ENCODE measurements around the gene ADAMTS12. TPM values are rescaled to one million over a fixed set of nuclear protein-coding genes. Genes with fewer than 3 reads are reported as not detected.

ADAMTS12 gene
- total RNA-seq, 1 experiment from 2014 or later, result 0.18 TPM

DNA sequence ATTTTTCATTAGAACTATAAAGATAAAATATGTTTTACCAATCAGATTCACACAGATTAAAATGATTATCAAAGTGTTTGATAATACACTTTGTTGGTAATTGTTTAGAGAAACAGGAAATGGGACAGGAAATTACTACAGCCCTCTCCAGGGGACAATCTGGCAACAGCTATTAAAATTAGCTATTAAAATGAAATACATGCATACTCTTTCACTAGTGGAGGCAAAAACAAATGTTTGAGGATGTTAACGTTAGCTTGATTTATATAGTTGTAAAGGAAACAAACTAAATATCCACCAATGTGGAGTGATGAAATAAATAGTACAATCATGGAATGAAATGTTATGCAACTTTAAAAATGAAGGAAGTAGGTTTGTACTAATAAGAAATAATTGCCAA, 397.3 kb downstream of the ADAMTS12 start:
- H3K27me3 ChIP-seq (ENCODE audit: low read length), result no peaks in the 10 kb centered on the region
- no peaks in the 10 kb centered on the region for H4K20me1 ChIP-seq (ENCODE audit: low read length)
- no peak overlapping the region for H3K27ac ChIP-seq (ENCODE audit: low read length)
- ATAC-seq, result no peak
- H3K4me1 ChIP-seq (ENCODE audit: insufficient read depth, low read length), result no peaks in the 10 kb centered on the region
- no TSS peak for BruUV-seq (replicated peaks)
- H3K9me3 ChIP-seq (ENCODE audit: low read length), result no peaks in the 10 kb centered on the region
- no peak overlapping the region for H3K4me3 ChIP-seq (ENCODE audit: low read length)
- no peaks in the 10 kb centered on the region for H3F3A ChIP-seq (ENCODE audit: low read length, unreplicated experiment)
- TF ChIP-seq EZH2 (IDR thresholded peaks at IDR 0.05; ENCODE audit: low read length, unreplicated experiment), result no peak
- no peak for TF ChIP-seq EZH2phosphoT487 (IDR thresholded peaks at IDR 0.05; ENCODE audit: borderline replicate concordance, low read length)
- ChIA-PET POLR2A (ENCODE audit: unreplicated experiment) (no interaction called here), CTCF (interaction anchor here (0.6 kb wide), 1 partner anchor 787 kb away, joined by 5 read pairs; no protein-coding TSS in a partner anchor)
- H3K9ac ChIP-seq (ENCODE audit: low read length), result no peak overlapping the region
- no peak for DNase-seq
- intact Hi-C loops (cut with micrococcal nuclease), result no loop called here
- H3K4me2 ChIP-seq (ENCODE audit: low read length), result no peak overlapping the region
- H3K9me2 ChIP-seq (replicated peaks; ENCODE audit: low read length), result no peaks in the 10 kb centered on the region
- H2AFZ ChIP-seq (ENCODE audit: low read length), result no peak overlapping the region
- no peaks in the 10 kb centered on the region for H3K79me2 ChIP-seq (ENCODE audit: low read length)
- no peaks in the 10 kb centered on the region for H3K36me3 ChIP-seq (ENCODE audit: low read depth, low read length)

GRCh38 chr5:33491941-33492340, 399.8 kb downstream of the ADAMTS12 start:
- H3K9me2 ChIP-seq (replicated peaks; ENCODE audit: low read length), result no peaks in the 10 kb centered on the region
- no peaks in the 10 kb centered on the region for H3K79me2 ChIP-seq (ENCODE audit: low read length)
- H2AFZ ChIP-seq (ENCODE audit: low read length), result no peak overlapping the region
- POLR2A ChIA-PET (ENCODE audit: unreplicated experiment), result no interaction called here
- H3K36me3 ChIP-seq (ENCODE audit: low read depth, low read length), result no peaks in the 10 kb centered on the region
- no peak overlapping the region for H3K27ac ChIP-seq (ENCODE audit: low read length)
- no peak overlapping the region for H3K4me3 ChIP-seq (ENCODE audit: low read length)
- intact Hi-C loops (cut with micrococcal nuclease), result no loop called here
- CTCF ChIA-PET, result no interaction called here
- no peaks in the 10 kb centered on the region for H3F3A ChIP-seq (ENCODE audit: low read length, unreplicated experiment)
- H4K20me1 ChIP-seq (ENCODE audit: low read length), result no peaks in the 10 kb centered on the region
- DNase-seq (no peak), ATAC-seq (no peak)
- H3K27me3 ChIP-seq (ENCODE audit: low read length), result no peaks in the 10 kb centered on the region
- no peak for TF ChIP-seq EZH2 (IDR thresholded peaks at IDR 0.05; ENCODE audit: low read length, unreplicated experiment)
- TF ChIP-seq CTCF (conservative IDR thresholded peaks at IDR 0.05; ENCODE audit: low read depth, low read length), result no peak
- TF ChIP-seq EZH2phosphoT487 (IDR thresholded peaks at IDR 0.05; ENCODE audit: borderline replicate concordance, low read length), result no peak
- no peaks in the 10 kb centered on the region for H3K4me1 ChIP-seq (ENCODE audit: insufficient read depth, low read length)
- no TSS peak for BruUV-seq (replicated peaks)
- H3K4me2 ChIP-seq (ENCODE audit: low read length), result no peak overlapping the region
- H3K9me3 ChIP-seq (ENCODE audit: low read length), result no peaks in the 10 kb centered on the region
- no peak overlapping the region for H3K9ac ChIP-seq (ENCODE audit: low read length)

DNA sequence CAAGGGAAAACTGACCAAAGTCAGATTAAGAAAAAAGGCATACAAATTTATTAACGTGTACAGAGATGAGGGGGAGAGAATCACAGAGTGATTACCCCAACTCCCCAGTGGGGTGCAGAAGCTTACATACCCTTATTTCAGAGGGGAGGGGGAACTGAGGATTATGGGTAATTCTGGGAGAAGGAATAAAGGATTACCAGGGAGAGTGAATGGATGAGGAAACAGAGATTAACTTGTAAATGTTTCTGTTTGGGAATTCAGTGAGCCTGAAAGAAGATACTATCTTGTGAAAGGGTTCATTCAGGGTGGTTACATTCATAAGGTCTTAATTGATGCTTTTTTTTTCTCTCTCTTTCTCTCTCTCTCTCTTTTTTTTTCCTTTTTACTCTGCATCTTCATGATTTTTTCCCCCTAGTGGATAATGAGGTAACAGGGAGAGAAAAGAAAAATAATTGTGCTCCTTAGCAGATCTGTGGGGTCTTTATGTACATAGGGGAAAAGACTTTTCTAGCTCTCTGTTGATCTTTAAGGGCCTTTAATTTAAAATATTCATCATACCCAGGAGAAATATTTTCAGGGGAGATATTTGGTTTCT, 401.6 kb downstream of the ADAMTS12 start:
- no peaks in the 10 kb centered on the region for H3K79me2 ChIP-seq (ENCODE audit: low read length)
- TF ChIP-seq EZH2phosphoT487 (IDR thresholded peaks at IDR 0.05; ENCODE audit: borderline replicate concordance, low read length) (no peak), CTCF (conservative IDR thresholded peaks at IDR 0.05; ENCODE audit: low read depth, low read length) (peak; percentile 35; the same call in 1 of the 2 replicates)
- H3K9me3 ChIP-seq (ENCODE audit: low read length), result no peaks in the 10 kb centered on the region
- no peak overlapping the region for H3K9ac ChIP-seq (ENCODE audit: low read length)
- H3F3A ChIP-seq (ENCODE audit: low read length, unreplicated experiment), result no peaks in the 10 kb centered on the region
- ATAC-seq, result no peak
- no peaks in the 10 kb centered on the region for H4K20me1 ChIP-seq (ENCODE audit: low read length)
- H3K36me3 ChIP-seq (ENCODE audit: low read depth, low read length), result no peaks in the 10 kb centered on the region
- intact Hi-C loops (cut with micrococcal nuclease), result no loop called here
- H3K4me3 ChIP-seq (ENCODE audit: low read length), result no peak overlapping the region
- H3K9me2 ChIP-seq (replicated peaks; ENCODE audit: low read length), result no peaks in the 10 kb centered on the region
- H2AFZ ChIP-seq (ENCODE audit: low read length), result no peak overlapping the region
- ChIA-PET POLR2A (ENCODE audit: unreplicated experiment) (no interaction called here), CTCF (no interaction called here)
- H3K27me3 ChIP-seq (ENCODE audit: low read length), result no peaks in the 10 kb centered on the region
- no peak for DNase-seq
- H3K4me1 ChIP-seq (ENCODE audit: insufficient read depth, low read length), result no peaks in the 10 kb centered on the region
- H3K27ac ChIP-seq (ENCODE audit: low read length), result no peak overlapping the region
- no TSS peak for BruUV-seq (replicated peaks)
- H3K4me2 ChIP-seq (ENCODE audit: low read length), result no peak overlapping the region
